ENCODE data around the gene SRP72.

Gene SRP72

GRCh38 chr4:56513517-56513916 is 46.1 kb downstream of the SRP72 start:
- TF ChIP-seq, protein P1, sequence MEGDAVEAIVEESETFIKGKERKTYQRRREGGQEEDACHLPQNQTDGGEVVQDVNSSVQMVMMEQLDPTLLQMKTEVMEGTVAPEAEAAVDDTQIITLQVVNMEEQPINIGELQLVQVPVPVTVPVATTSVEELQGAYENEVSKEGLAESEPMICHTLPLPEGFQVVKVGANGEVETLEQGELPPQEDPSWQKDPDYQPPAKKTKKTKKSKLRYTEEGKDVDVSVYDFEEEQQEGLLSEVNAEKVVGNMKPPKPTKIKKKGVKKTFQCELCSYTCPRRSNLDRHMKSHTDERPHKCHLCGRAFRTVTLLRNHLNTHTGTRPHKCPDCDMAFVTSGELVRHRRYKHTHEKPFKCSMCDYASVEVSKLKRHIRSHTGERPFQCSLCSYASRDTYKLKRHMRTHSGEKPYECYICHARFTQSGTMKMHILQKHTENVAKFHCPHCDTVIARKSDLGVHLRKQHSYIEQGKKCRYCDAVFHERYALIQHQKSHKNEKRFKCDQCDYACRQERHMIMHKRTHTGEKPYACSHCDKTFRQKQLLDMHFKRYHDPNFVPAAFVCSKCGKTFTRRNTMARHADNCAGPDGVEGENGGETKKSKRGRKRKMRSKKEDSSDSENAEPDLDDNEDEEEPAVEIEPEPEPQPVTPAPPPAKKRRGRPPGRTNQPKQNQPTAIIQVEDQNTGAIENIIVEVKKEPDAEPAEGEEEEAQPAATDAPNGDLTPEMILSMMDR (IDR thresholded peaks at IDR 0.05; ENCODE audit: insufficient read depth, low read depth, low read length, missing control alignments) = no peak
- no peak for DNase-seq (ENCODE audit: low read depth)
- no peak overlapping the region for H3K4me3 ChIP-seq (ENCODE audit: low read depth, low read length)

DNA sequence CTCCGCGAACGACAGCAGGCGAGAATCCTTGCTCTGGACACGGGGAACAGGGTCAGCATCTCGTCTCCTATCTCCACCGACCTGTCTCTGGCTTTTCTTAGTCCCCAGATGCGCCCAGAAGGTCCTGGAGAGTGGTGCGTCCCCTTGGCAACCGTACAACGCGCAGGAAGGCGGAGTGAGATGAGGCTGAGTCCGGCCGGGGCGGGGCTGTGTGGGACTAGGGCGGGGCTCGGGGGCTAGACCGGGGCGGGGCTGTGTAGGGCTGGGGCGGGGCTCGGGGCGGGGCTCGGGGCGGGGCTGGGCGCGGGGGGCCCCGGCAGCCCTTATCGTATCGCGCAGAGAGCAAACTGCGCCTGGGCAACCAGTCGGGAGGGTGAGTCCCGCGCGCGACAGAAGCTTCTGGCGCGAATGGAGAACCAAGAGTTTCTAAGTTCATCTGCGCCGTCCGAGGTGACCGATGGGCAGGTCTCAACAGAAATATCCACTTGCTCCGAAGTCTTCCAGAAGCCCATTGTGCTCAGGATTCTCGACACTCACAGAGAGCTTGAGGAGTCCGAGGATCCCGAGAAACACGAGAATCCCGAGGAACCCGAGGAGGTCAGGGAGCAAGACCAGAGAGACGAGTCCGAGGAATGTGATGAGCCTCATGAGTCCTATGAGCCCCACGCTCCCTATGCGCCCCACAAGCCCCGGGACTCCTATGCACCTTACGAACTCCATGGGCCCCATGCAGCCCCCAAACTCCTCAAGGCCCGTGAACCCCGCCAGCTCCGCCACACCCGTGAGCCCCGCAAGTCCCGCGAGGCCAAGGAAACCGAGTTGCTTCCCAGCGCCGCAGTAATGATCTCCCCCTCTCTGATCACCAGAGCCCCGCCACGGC is 63.1 kb downstream of the SRP72 start:
- TF ChIP-seq, protein P1 (IDR thresholded peaks at IDR 0.05; ENCODE audit: insufficient read depth, low read depth, low read length, missing control alignments) = no peak
- DNase-seq (ENCODE audit: low read depth) = peak; percentile 80
- H3K4me3 ChIP-seq (ENCODE audit: low read depth, low read length) = peak overlapping the region; percentile 51

- H3K4me3 ChIP-seq (ENCODE audit: low read depth, low read length) = no peak overlapping the region
- TF ChIP-seq, protein P1 (IDR thresholded peaks at IDR 0.05; ENCODE audit: insufficient read depth, low read depth, low read length, missing control alignments) = no peak
- no peak for DNase-seq (ENCODE audit: low read depth)
Observed at GRCh38 chr4:56531149-56531770, 63.8 kb downstream of the SRP72 start.

DNA sequence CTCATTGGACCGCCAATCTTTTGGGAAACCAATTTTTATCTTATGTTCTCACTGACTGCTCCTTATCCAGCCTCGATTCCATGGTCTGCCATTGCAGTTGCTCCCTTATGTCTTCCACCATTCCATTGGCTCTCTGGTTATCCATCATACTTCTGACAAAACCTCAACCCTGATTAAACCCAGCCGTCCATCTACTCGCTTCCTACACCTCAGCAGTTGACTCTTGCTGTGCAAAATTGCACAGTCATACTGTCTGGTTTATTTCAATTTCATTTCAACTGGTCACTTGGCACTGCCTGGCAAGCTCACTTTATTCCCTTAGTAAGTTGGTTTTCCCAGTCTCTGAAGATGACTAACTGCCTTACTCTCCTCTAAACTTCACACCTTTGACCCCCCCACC is 64.4 kb downstream of the SRP72 start:
- DNase-seq (ENCODE audit: low read depth) = no peak
- H3K4me3 ChIP-seq (ENCODE audit: low read depth, low read length) = no peak overlapping the region

GRCh38 chr4:56532239-56532638 is 64.8 kb downstream of the SRP72 start:
- H3K4me3 ChIP-seq (ENCODE audit: low read depth, low read length) = no peak overlapping the region
- TF ChIP-seq, protein P1 (IDR thresholded peaks at IDR 0.05; ENCODE audit: insufficient read depth, low read depth, low read length, missing control alignments) = no peak
- no peak for DNase-seq (ENCODE audit: low read depth)

More for the DNA sequence above, 64.4 kb downstream of the SRP72 start:
- TF ChIP-seq, protein P1 (IDR thresholded peaks at IDR 0.05; ENCODE audit: insufficient read depth, low read depth, low read length, missing control alignments) = no peak

DNA sequence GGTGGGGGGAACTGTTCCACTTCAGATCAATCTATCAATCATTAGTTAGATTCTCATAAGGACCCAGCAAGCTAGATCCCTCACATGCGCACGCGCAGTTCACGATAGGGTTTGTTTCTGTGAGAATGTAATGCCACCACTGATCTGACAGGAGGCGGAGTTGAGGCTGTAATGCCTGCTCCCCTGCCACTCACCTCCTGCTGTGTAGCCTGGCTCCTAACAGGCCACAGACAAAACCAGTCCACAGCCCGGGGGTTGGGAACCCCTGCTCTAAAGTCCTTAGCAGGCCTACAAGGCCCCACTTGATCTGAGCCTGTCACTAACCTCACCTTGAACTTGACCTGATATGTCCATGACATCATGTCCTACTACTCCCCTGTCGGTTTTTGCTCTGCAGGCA is 68.5 kb downstream of the SRP72 start:
- H3K4me3 ChIP-seq (ENCODE audit: low read depth, low read length) = no peak overlapping the region
- DNase-seq (ENCODE audit: low read depth) = no peak
- TF ChIP-seq, protein P1 (IDR thresholded peaks at IDR 0.05; ENCODE audit: insufficient read depth, low read depth, low read length, missing control alignments) = no peak
